ENCODE data around the gene COP1.

Gene COP1

GRCh38 chr1:175944591-175944990 is 262.5 kb downstream of the COP1 start:
- DNase-seq: no peak

GRCh38 chr1:175941164-175941563 is 265.9 kb downstream of the COP1 start:
- no peak for DNase-seq

- DNase-seq: no peak
Observed at GRCh38 chr1:175936736-175937135, 270.4 kb downstream of the COP1 start.

GRCh38 chr1:175935566-175936115 is 271.4 kb downstream of the COP1 start:
- no peak for DNase-seq

GRCh38 chr1:175935166-175935565 is 271.9 kb downstream of the COP1 start:
- no peak for DNase-seq

GRCh38 chr1:175933801-175934200 is 273.3 kb downstream of the COP1 start:
- DNase-seq: no peak

- no peak for DNase-seq
Observed at GRCh38 chr1:175927944-175928343, 279.1 kb downstream of the COP1 start.

GRCh38 chr1:175922254-175922881 is 284.7 kb downstream of the COP1 start:
- no peak for DNase-seq

- no peak for DNase-seq
Observed at GRCh38 chr1:175920381-175920780, 286.7 kb downstream of the COP1 start.

GRCh38 chr1:175919001-175919400 is 288.1 kb downstream of the COP1 start:
- DNase-seq: no peak

GRCh38 chr1:175918364-175918801 is 288.7 kb downstream of the COP1 start:
- DNase-seq: no peak

- no peak for DNase-seq
Observed at GRCh38 chr1:175914115-175914514, 293.0 kb downstream of the COP1 start.

- DNase-seq: no peak
Observed at GRCh38 chr1:175911138-175911537, 295.9 kb downstream of the COP1 start.

- no peak for DNase-seq
Observed at GRCh38 chr1:175906370-175906769, 300.7 kb downstream of the COP1 start.

- DNase-seq: no peak
Observed at GRCh38 chr1:175904808-175905207, 302.3 kb downstream of the COP1 start.

- DNase-seq: no peak
Observed at GRCh38 chr1:175902281-175902680, 304.8 kb downstream of the COP1 start.

- DNase-seq: no peak
Observed at GRCh38 chr1:175901076-175901836, 305.8 kb downstream of the COP1 start.

- no peak for DNase-seq
Observed at GRCh38 chr1:175900171-175900570, 306.9 kb downstream of the COP1 start.

- DNase-seq: no peak
Observed at GRCh38 chr1:175895966-175896365, 311.1 kb downstream of the COP1 start.
